ENCODE measurements around the gene FOXD4L6.
"Not testable (repeated sequence)": the region's sequence is repeated elsewhere in the genome, so short reads cannot be mapped to it uniquely, and the experiment has no call there.

Gene FOXD4L6

GRCh38 chr9:41100508-41100907, 28.0 kb downstream of the FOXD4L6 start:
- not testable (repeated sequence) for DNase-seq (ENCODE audit: low read depth in 2 of 2)

- not testable (repeated sequence) for DNase-seq (ENCODE audit: low read depth in 2 of 2)
Measured at GRCh38 chr9:41098759-41099158, 29.7 kb downstream of the FOXD4L6 start.

GRCh38 chr9:41095060-41095459, 33.4 kb downstream of the FOXD4L6 start:
- not testable (repeated sequence) for DNase-seq (ENCODE audit: low read depth in 2 of 2)

- not testable (repeated sequence) for DNase-seq (ENCODE audit: low read depth in 2 of 2)
Measured at GRCh38 chr9:41094010-41094773, 34.3 kb downstream of the FOXD4L6 start.

GRCh38 chr9:41090922-41091321, 37.6 kb downstream of the FOXD4L6 start:
- not testable (repeated sequence) for DNase-seq (ENCODE audit: low read depth in 2 of 2)

GRCh38 chr9:41090386-41090785, 38.1 kb downstream of the FOXD4L6 start:
- not testable (repeated sequence) for DNase-seq (ENCODE audit: low read depth in 2 of 2)

- DNase-seq (ENCODE audit: low read depth in 2 of 2): not testable (repeated sequence)
Measured at GRCh38 chr9:41088450-41089059, 39.9 kb downstream of the FOXD4L6 start.

- DNase-seq (ENCODE audit: low read depth in 2 of 2): not testable (repeated sequence)
Measured at GRCh38 chr9:41087929-41088328, 40.6 kb downstream of the FOXD4L6 start.

- DNase-seq (ENCODE audit: low read depth in 2 of 2): not testable (repeated sequence)
Measured at GRCh38 chr9:41087157-41087780, 41.2 kb downstream of the FOXD4L6 start.

- not testable (repeated sequence) for DNase-seq (ENCODE audit: low read depth in 2 of 2)
Measured at GRCh38 chr9:41086685-41087084, 41.8 kb downstream of the FOXD4L6 start.

GRCh38 chr9:41086215-41086614, 42.3 kb downstream of the FOXD4L6 start:
- not testable (repeated sequence) for DNase-seq (ENCODE audit: low read depth in 2 of 2)

GRCh38 chr9:41082358-41082757, 46.1 kb downstream of the FOXD4L6 start:
- not testable (repeated sequence) for DNase-seq (ENCODE audit: low read depth in 2 of 2)

- not testable (repeated sequence) for DNase-seq (ENCODE audit: low read depth in 2 of 2)
Measured at GRCh38 chr9:41079464-41079863, 49.0 kb downstream of the FOXD4L6 start.

- not testable (repeated sequence) for DNase-seq (ENCODE audit: low read depth in 2 of 2)
Measured at GRCh38 chr9:41077586-41077985, 50.9 kb downstream of the FOXD4L6 start.
